HepG2 (cell line): ENCODE data around the gene PTGES3. TPM values are rescaled to one million over a fixed set of nuclear protein-coding genes. Genes with fewer than 3 reads are reported as not detected.

Experiments used
- BATF2 ChIP-seq: sonication (generic); formaldehyde crosslinking; IDR thresholded peaks from 2 replicates; pipeline ENCODE4 v1.8.0; 2022; ENCODE audit warnings: mild to moderate bottlenecking, missing genetic modification reagents, moderate library complexity
- CENPBD1 ChIP-seq: sonication (generic); formaldehyde crosslinking; IDR thresholded peaks from 2 replicates; pipeline ENCODE4 v1.8.0; 2022; ENCODE audit warnings: missing genetic modification reagents, low read depth, mild to moderate bottlenecking, borderline replicate concordance
- CREB1 ChIP-seq, 2 experiments: fragments of 450-650 bp in 1 of 2; IDR thresholded peaks; 2 replicates each; pipeline ENCODE4 v1.6.1; 2016 to 2017; ENCODE audit warnings: control low read depth in 1 of 2, mild to moderate bottlenecking in 1 of 2, missing compliant biosample characterization in 1 of 2, missing genetic modification characterization in 1 of 2
- DZIP1 ChIP-seq: sonication (generic); formaldehyde crosslinking; IDR thresholded peaks from 2 replicates; pipeline ENCODE4 v1.5.0; 2020; ENCODE audit warnings: mild to moderate bottlenecking, missing genetic modification reagents
- EHMT2 ChIP-seq: fragments of 200-600 bp; sonication (generic); IDR thresholded peaks from 2 replicates; pipeline ENCODE4 v1.7.0; 2017; ENCODE audit warnings: antibody characterized with exemption, low read depth, low read length, borderline replicate concordance
- GABPA ChIP-seq, 2 experiments: IDR thresholded peaks; 2 replicates each; pipeline ENCODE4 v1.6.1; 2011 to 2016; ENCODE audit warnings: low read depth in 2 of 2, low read length in 1 of 2, missing biosample characterization in 1 of 2, missing genetic modification characterization in 1 of 2
- GATA4 ChIP-seq: sonication (generic); IDR thresholded peaks from 2 replicates; pipeline ENCODE4 v1.6.1; 2016; ENCODE audit warnings: antibody characterized with exemption, low read depth, borderline replicate concordance
- HMGA1 ChIP-seq: sonication (generic); formaldehyde crosslinking; conservative IDR thresholded peaks from 2 replicates; pipeline ENCODE4 v1.4.0; 2020; ENCODE audit warnings: missing genetic modification reagents
- MEIS1 ChIP-seq: sonication (generic); formaldehyde crosslinking; IDR thresholded peaks from 2 replicates; pipeline ENCODE4 v1.9.0; 2021; ENCODE audit warnings: mild to moderate bottlenecking, missing genetic modification reagents, moderate library complexity, borderline replicate concordance
- NR2F6 ChIP-seq, 2 experiments: IDR thresholded peaks; 2 replicates each; pipeline ENCODE4 v1.6.1; 2016; ENCODE audit warnings: antibody characterized with exemption in 1 of 2, mild to moderate bottlenecking in 1 of 2
- PCBP1 ChIP-seq: fragments of 200-400 bp; formaldehyde crosslinking; IDR thresholded peaks from 2 replicates; pipeline ENCODE4 v1.6.1; 2017; ENCODE audit warnings: mild to moderate bottlenecking, low read depth, low read length, borderline replicate concordance
- RBM22 ChIP-seq: fragments of 200-400 bp; formaldehyde crosslinking; optimal IDR thresholded peaks from 2 replicates; pipeline ENCODE3; 2017; ENCODE audit warnings: mild to moderate bottlenecking, low read length, moderate library complexity
- ZFAT ChIP-seq: sonication (generic); formaldehyde crosslinking; conservative IDR thresholded peaks from 2 replicates; pipeline ENCODE4 v1.8.1; 2023; ENCODE audit warnings: missing genetic modification reagents, inconsistent platforms
- ZNF20 ChIP-seq: sonication (generic); formaldehyde crosslinking; IDR thresholded peaks from 2 replicates; pipeline ENCODE4 v1.4.0; 2020; ENCODE audit warnings: mild to moderate bottlenecking, moderate library complexity, missing genetic modification reagents
- ZNF329 ChIP-seq: sonication (generic); formaldehyde crosslinking; IDR thresholded peaks from 2 replicates; pipeline ENCODE4 v1.9.0; 2021; ENCODE audit warnings: low read depth, mild to moderate bottlenecking, missing genetic modification reagents
- ZNF496 ChIP-seq: sonication (generic); formaldehyde crosslinking; IDR thresholded peaks from 2 replicates; pipeline ENCODE4 v1.8.1; 2023; ENCODE audit warnings: mild to moderate bottlenecking, moderate library complexity, missing genetic modification reagents; ENCODE audit not compliant: insufficient replicate concordance
- ZNF513 ChIP-seq: sonication (generic); formaldehyde crosslinking; conservative IDR thresholded peaks from 2 replicates; pipeline ENCODE4 v1.5.0; 2020; ENCODE audit warnings: missing genetic modification reagents
- ZNF687 ChIP-seq: sonication (generic); formaldehyde crosslinking; IDR thresholded peaks from 2 replicates; pipeline ENCODE4 v1.5.1; 2020; ENCODE audit warnings: mild to moderate bottlenecking, missing genetic modification reagents, moderate library complexity
- ZNF747 ChIP-seq: sonication (generic); formaldehyde crosslinking; IDR thresholded peaks from 2 replicates; pipeline ENCODE4 v1.8.1; 2023; ENCODE audit warnings: missing genetic modification reagents, mild to moderate bottlenecking, borderline replicate concordance
- polyA plus RNA-seq, 8 experiments: library from polyadenylated mRNA; depleted of rRNA in 3 of 8; stranded (reverse) in 7 of 8; unstranded in 1 of 8; fragments of >200 nt; fragmentation: Illumina TruSeq in 4 of 8; extraction: Trizol in 4 of 8; gene quantifications; 2 replicates each; pipeline versions ENCODE4 v1.2.1 to v1.2.3, GENCODE V29; 2011 to 2016; ENCODE audit warnings: low read depth in 4 of 8, missing spikeins in 1 of 8, mixed read lengths in 1 of 8; ENCODE audit not compliant: insufficient read depth in 1 of 8
- total RNA-seq, 5 experiments: library from RNA; depleted of rRNA; stranded (reverse); fragments of >200 nt; fragmentation: Illumina TruSeq; extraction: Trizol; gene quantifications; 2 replicates each; pipeline ENCODE4 v1.2.3, GENCODE V29; 2016; ENCODE audit warnings: low read depth in 1 of 5

PTGES3 gene
- total and polyA plus RNA-seq, 2 of the 13 experiments (the other 11 are each of a cell fraction or from before 2014, with no cell fraction given), result 54.4 to 159 TPM

GRCh38 chr12:56630180-56630632, 57.9 kb downstream of the PTGES3 start, which contains the start of gene BAZ2A (continued):
- TF ChIP-seq DZIP1 (CRISPR knock-in tag), result no peak
- no peak for TF ChIP-seq HMGA1 (CRISPR knock-in tag)
- TF ChIP-seq ZFAT (CRISPR knock-in tag), result no peak
- TF ChIP-seq ZNF20 (CRISPR knock-in tag), result no peak
- TF ChIP-seq GATA4, result no peak
- TF ChIP-seq ZNF747, result no peak; the same call in 1 of the 2 replicates
- no peak for TF ChIP-seq CENPBD1 (CRISPR knock-in tag)
- no peak for TF ChIP-seq MEIS1 (CRISPR knock-in tag)
- no peak for TF ChIP-seq EHMT2
- 0 out of 2 replicates have a peak, but pooled peaks have one; percentile 32 for TF ChIP-seq ZNF329 (CRISPR knock-in tag)
- peak; percentile 92; the same call in 1 of the 2 replicates for TF ChIP-seq PCBP1
- no peak for TF ChIP-seq ZNF496 (CRISPR knock-in tag)
- no peak for TF ChIP-seq ZNF513 (CRISPR knock-in tag)
- 0 out of 2 replicates have a peak, but pooled peaks have one; percentile 10 for TF ChIP-seq CREB1 (IDR thresholded peaks at IDR 0.05)
- no peak for TF ChIP-seq CREB1 (CRISPR knock-in tag; IDR thresholded peaks at IDR 0.05)
- peak; percentile 21; the same call in 1 of the 2 replicates for TF ChIP-seq GABPA (IDR thresholded peaks at IDR 0.05; ENCODE audit: low read depth, low read length)
- peak; percentile 79 for TF ChIP-seq GABPA (CRISPR knock-in tag; IDR thresholded peaks at IDR 0.05; ENCODE audit: low read depth)
- TF ChIP-seq RBM22, result no peak
- TF ChIP-seq ZNF687 (CRISPR knock-in tag), result peak; percentile 71
- no peak for TF ChIP-seq NR2F6 (IDR thresholded peaks at IDR 0.05)
- peak; percentile 51; the same call in 1 of the 2 replicates for TF ChIP-seq NR2F6 (CRISPR knock-in tag; IDR thresholded peaks at IDR 0.05)
- no peak for TF ChIP-seq BATF2 (CRISPR knock-in tag)
